K562 (cell line): ENCODE results near the gene WARS2. TPM values are rescaled to one million over a fixed set of nuclear protein-coding genes. Genes with fewer than 3 reads are reported as not detected.

Experiments
- ATAC-seq: fragments of 200-7000 bp; cut with Tn5 transposase; 3 replicates; pipeline ENCODE4 v1.9.1; 2020; ENCODE audit warnings: moderate library complexity
- BruUV-seq: library from RNA; stranded (reverse); fragments of 400-500 nt; replicated peaks from 2 replicates; lab custom pipeline; 2021; lab: Mats Ljungman, UMichigan
- CTCF ChIA-PET: fragments of 300-600 bp; formaldehyde crosslinking; extraction: SDS; loops from one replicate; lab custom pipeline; 2021; ENCODE audit warnings: low intra/inter-chr PET ratio; lab: Yijun Ruan, JAX
- POLR2A ChIA-PET: fragments of 300-600, 350-650 bp; sonication (Branson Sonifier 250); formaldehyde crosslinking; extraction: SDS; loops from one replicate; lab custom pipeline; 2021; ENCODE audit warnings: antibody characterized with exemption, inconsistent platforms; lab: Yijun Ruan, JAX
- DNase-seq, 4 experiments: peaks; one replicate each; pipeline versions ENCODE4 v3.0.0 to v3.0.0-alpha.2; 2011 to 2018; ENCODE audit warnings: low spot score in 3 of 4, mixed read lengths in 3 of 4; ENCODE audit errors: extremely low read depth in 1 of 4
- FAIRE-seq: peaks from 2 replicates; lab custom pipeline; 2011; peaks lifted over from hg19 to GRCh38; lab: Jason Lieb, UNC
- H2AFZ ChIP-seq: 2 replicates; pipeline ENCODE4 v1.6.0; 2011; ENCODE audit warnings: low read depth, low read length, control low read depth, inconsistent platforms
- H3K27ac ChIP-seq: fragments of 200-600 bp; 3 replicates; pipeline ENCODE4 v1.8.0; 2011; ENCODE audit warnings: low read depth, mild to moderate bottlenecking, control low read depth, inconsistent platforms, low read length, moderate library complexity, mixed read lengths; ENCODE audit errors: extremely low read depth
- H3K27me3 ChIP-seq, 2 experiments: fragments of 300-600 bp in 1 of 2; 2 replicates in 1 of 2; 3 replicates in 1 of 2; pipeline versions ENCODE4 v1.6.0 to v1.8.0; 2011; ENCODE audit warnings: inconsistent platforms in 2 of 2, low read length in 2 of 2, mild to moderate bottlenecking in 1 of 2, mixed read lengths in 1 of 2, moderate library complexity in 1 of 2; ENCODE audit not compliant: control insufficient read depth in 2 of 2, insufficient read depth in 2 of 2
- H3K36me3 ChIP-seq: fragments of 300-600 bp; 3 replicates; pipeline ENCODE4 v1.8.0; 2011; ENCODE audit warnings: mild to moderate bottlenecking, low read length, inconsistent platforms; ENCODE audit not compliant: control insufficient read depth, insufficient read depth
- H3K4me1 ChIP-seq, 2 experiments: fragments of 200-600 bp in 1 of 2; replicated peaks in 1 of 2; 2 replicates in 1 of 2; 3 replicates in 1 of 2; pipeline versions ENCODE4 v1.5.1 to v1.8.0; 2011; ENCODE audit warnings: inconsistent platforms in 2 of 2, low read length in 2 of 2, mild to moderate bottlenecking in 1 of 2, mixed read lengths in 1 of 2, moderate library complexity in 1 of 2; ENCODE audit not compliant: control insufficient read depth in 2 of 2, insufficient read depth in 2 of 2
- H3K4me2 ChIP-seq: 2 replicates; pipeline ENCODE4 v1.6.1; 2011; ENCODE audit warnings: low read length, control low read depth, inconsistent platforms, mixed read lengths; ENCODE audit not compliant: insufficient read depth
- H3K4me3 ChIP-seq: fragments of 200-600 bp; sonication (generic), shearing (Covaris generic); 2 replicates; pipeline ENCODE4 v1.5.1; 2016; ENCODE audit warnings: control low read depth, inconsistent platforms
- H3K79me2 ChIP-seq: fragments of 200-600 bp; 3 replicates; pipeline ENCODE4 v1.8.0; 2011; ENCODE audit warnings: low read length, inconsistent platforms; ENCODE audit not compliant: control insufficient read depth, insufficient read depth
- H3K9ac ChIP-seq, 2 experiments: 2 replicates each; pipeline versions ENCODE4 v1.6.0 to v1.6.1; 2011; ENCODE audit warnings: low read depth in 2 of 2, low read length in 2 of 2, control low read depth in 1 of 2, inconsistent platforms in 1 of 2, mild to moderate bottlenecking in 1 of 2, mixed read lengths in 1 of 2; ENCODE audit not compliant: insufficient read depth in 1 of 2
- H3K9me1 ChIP-seq: one replicate; pipeline ENCODE4 v1.6.0; 2011; ENCODE audit warnings: inconsistent platforms, mild to moderate bottlenecking, low read length, moderate library complexity; ENCODE audit not compliant: control insufficient read depth, insufficient read depth
- H3K9me3 ChIP-seq: replicated peaks from 2 replicates; pipeline ENCODE4 v1.5.1; 2011; ENCODE audit warnings: low read depth, low read length, inconsistent platforms; ENCODE audit not compliant: control insufficient read depth, insufficient read depth
- H4K20me1 ChIP-seq: replicated peaks from 2 replicates; pipeline ENCODE4 v1.6.1; 2011; ENCODE audit warnings: low read length, inconsistent platforms, mixed read lengths; ENCODE audit not compliant: control insufficient read depth, insufficient read depth
- CBX1 ChIP-seq: sonication (generic); IDR thresholded peaks from 2 replicates; pipeline ENCODE4 v1.6.1; 2016; ENCODE audit warnings: antibody characterized with exemption, low read depth, mild to moderate bottlenecking
- DACH1 ChIP-seq: fragments of 450-650 bp; IDR thresholded peaks from 2 replicates; pipeline ENCODE4 v1.6.1; 2018; ENCODE audit not compliant: partially characterized antibody
- DIDO1 ChIP-seq: fragments of 450-650 bp; IDR thresholded peaks from 2 replicates; pipeline ENCODE4 v1.6.1; 2016; ENCODE audit warnings: low read depth, missing biosample characterization, missing genetic modification characterization
- E2F3 ChIP-seq: fragments of 250-450 bp; sonication (Bioruptor Pico); IDR thresholded peaks from 2 replicates; pipeline ENCODE4 v1.4.0; 2020; ENCODE audit warnings: mild to moderate bottlenecking
- HDGF ChIP-seq: fragments of 450-650 bp; IDR thresholded peaks from 2 replicates; pipeline ENCODE4 v1.6.1; 2016
- KLF16 ChIP-seq: IDR thresholded peaks from 2 replicates; pipeline ENCODE4 v1.6.1; 2016; ENCODE audit warnings: antibody characterized with exemption
- MCM2 ChIP-seq: fragments of 450-650 bp; IDR thresholded peaks from 2 replicates; pipeline ENCODE4 v1.6.1; 2017; ENCODE audit warnings: low read depth, mild to moderate bottlenecking
- MITF ChIP-seq: IDR thresholded peaks from 2 replicates; pipeline ENCODE4 v1.6.1; 2014; ENCODE audit warnings: antibody characterized with exemption
- MTA1 ChIP-seq: fragments of 450-650 bp; IDR thresholded peaks from 2 replicates; pipeline ENCODE4 v1.6.1; 2017; ENCODE audit warnings: borderline replicate concordance
- NFE2L1 ChIP-seq: fragments of 450-650 bp; IDR thresholded peaks from 2 replicates; pipeline ENCODE4 v1.6.1; 2016; ENCODE audit warnings: missing genetic modification characterization, low read depth, mild to moderate bottlenecking, missing compliant biosample characterization, moderate library complexity, borderline replicate concordance
- RAD21 ChIP-seq, 2 experiments: fragments of 250-450 bp in 1 of 2; fragments of 450-650 bp in 1 of 2; sonication (Bioruptor Pico) in 1 of 2; formaldehyde crosslinking in 1 of 2; IDR thresholded peaks in 1 of 2; conservative IDR thresholded peaks in 1 of 2; 2 replicates each; pipeline versions ENCODE4 v1.4.0 to v1.8.0; 2020 to 2022; ENCODE audit warnings: mild to moderate bottlenecking in 2 of 2, moderate library complexity in 1 of 2
- RBM34 ChIP-seq: fragments of 200-400 bp; formaldehyde crosslinking; IDR thresholded peaks from 2 replicates; pipeline ENCODE4 v1.6.1; 2018; ENCODE audit warnings: low read length, borderline replicate concordance; ENCODE audit not compliant: insufficient read depth
- RFX1 ChIP-seq: fragments of 450-650 bp; IDR thresholded peaks from 2 replicates; pipeline ENCODE4 v1.6.1; 2016; ENCODE audit warnings: mild to moderate bottlenecking, moderate library complexity
- TAF1 ChIP-seq: IDR thresholded peaks from 2 replicates; pipeline ENCODE4 v1.6.1; 2011; ENCODE audit warnings: mild to moderate bottlenecking, low read length, moderate library complexity; ENCODE audit not compliant: insufficient read depth, control insufficient read depth, severe bottlenecking; ENCODE audit errors: extremely low read depth
- TAF15 ChIP-seq: fragments of 200-400 bp; formaldehyde crosslinking; IDR thresholded peaks from 2 replicates; pipeline ENCODE4 v1.6.1; 2017; ENCODE audit warnings: mild to moderate bottlenecking, low read depth, low read length, moderate library complexity
- TFAM ChIP-seq: fragments of 250-450 bp; sonication (Bioruptor Pico); conservative IDR thresholded peaks from 2 replicates; pipeline ENCODE4 v1.5.0; 2021; ENCODE audit warnings: mild to moderate bottlenecking, moderate library complexity
- YY1 ChIP-seq, 3 experiments: IDR thresholded peaks; 2 replicates each; pipeline ENCODE4 v1.6.1; 2011; ENCODE audit warnings: low read length in 2 of 3, mild to moderate bottlenecking in 2 of 3, moderate library complexity in 2 of 3, borderline replicate concordance in 1 of 3, control low read depth in 1 of 3, low read depth in 1 of 3; ENCODE audit not compliant: insufficient read depth in 3 of 3, insufficient replicate concordance in 2 of 3, control insufficient read depth in 1 of 3, insufficient read length in 1 of 3; ENCODE audit errors: extremely low read depth in 1 of 3
- ZNF395 ChIP-seq: fragments of 200-800 bp; sonication (Bioruptor generic); IDR thresholded peaks from 2 replicates; pipeline ENCODE4 v1.6.1; 2017; ENCODE audit warnings: missing genetic modification characterization, missing compliant biosample characterization
- ZNF764 ChIP-seq: fragments of 250-450 bp; sonication (Bioruptor Pico); IDR thresholded peaks from 2 replicates; pipeline ENCODE4 v1.4.0; 2020; ENCODE audit warnings: low read depth, mild to moderate bottlenecking, moderate library complexity
- WGBS: fragments of 100-300 bp; shearing (Covaris generic); methylation state at CpG from one replicate; pipeline ENCODE4 v1.1.6; 2016; ENCODE audit warnings: low coverage, mixed read lengths; ENCODE audit not compliant: insufficient coverage; ENCODE audit errors: missing lambda C conversion rate; 5-methylcytosine and 5-hydroxymethylcytosine counted together
- in situ Hi-C: fragments of 300-500 bp; cut with MboI; formaldehyde crosslinking; loops from 4 replicates; pipeline ENCODE4 v1.15.0; 2018; ENCODE audit warnings: inconsistent platforms, mixed read lengths
- intact Hi-C: fragments of 100-400 bp; cut with micrococcal nuclease; formaldehyde crosslinking; loops from 2 replicates; pipeline ENCODE4 v1.14.2; 2022
- polyA plus RNA-seq, 8 experiments: library from polyadenylated mRNA; depleted of rRNA in 4 of 8; stranded (reverse) in 5 of 8; unstranded in 3 of 8; fragments of >200 nt; fragmentation: Nextera tagmentation in 2 of 8; fragmentation: Illumina TruSeq in 1 of 8; extraction: Ambion mirVana in 2 of 8; extraction: Trizol in 1 of 8; gene quantifications; 2 replicates each; pipeline versions ENCODE4 v1.2.1 to v1.2.3, GENCODE V29; 2011 to 2014; ENCODE audit warnings: inconsistent platforms in 1 of 8, missing spikeins in 1 of 8
- total RNA-seq, 7 experiments: library from RNA; depleted of rRNA in 6 of 7; stranded (reverse); fragments of >200 nt in 6 of 7; fragmentation: Illumina TruSeq in 2 of 7; extraction: Trizol in 2 of 7; gene quantifications; 2 replicates each; pipeline versions ENCODE4 v1.2.1 to v1.2.3, GENCODE V29; 2011 to 2021; ENCODE audit warnings: low replicate concordance in 1 of 7

Gene WARS2
- total and polyA plus RNA-seq, 9 of the 15 experiments (the other 6 are each of a cell fraction or from before 2014, with no cell fraction given): 5.7 to 18.0 (median 16.9) TPM

- no peak for TF ChIP-seq MITF
- TF ChIP-seq RBM34: no peak
Measured at GRCh38 chr1:119005724-119006405, 134.6 kb downstream of the WARS2 start (continued).

GRCh38 chr1:119004781-119005180, 135.7 kb downstream of the WARS2 start:
- no peak for DNase-seq
- H3K27ac ChIP-seq: no peak overlapping the region
- no peaks in the 10 kb centered on the region for H3K79me2 ChIP-seq
- H3K9me3 ChIP-seq: no peaks in the 10 kb centered on the region
- intact Hi-C loops: loop anchor here (5.0 kb wide), 1 partner anchor 782 kb away; no protein-coding TSS in a partner anchor
- H3K9ac ChIP-seq: no peak overlapping the region
- no peak overlapping the region for H3K4me3 ChIP-seq
- no peak overlapping the region for H2AFZ ChIP-seq
- ChIA-PET POLR2A (no interaction called here), CTCF (no interaction called here)
- no peaks in the 10 kb centered on the region for H3K36me3 ChIP-seq
- no peaks in the 10 kb centered on the region for H4K20me1 ChIP-seq
- in situ Hi-C loops: no loop called here
- H3K9me1 ChIP-seq: no peaks in the 10 kb centered on the region
- no peak for FAIRE-seq
- no peak overlapping the region for H3K4me2 ChIP-seq
- H3K4me1 ChIP-seq: peaks cover 0 to 20% of the 10 kb centered on the region in 2 experiments; a peak in 3 of 5 replicates
- peaks cover 17 to 67% of the 10 kb centered on the region in 2 experiments; a peak in 3 of 5 replicates for H3K27me3 ChIP-seq
- BruUV-seq: no TSS peak
- ATAC-seq: no peak
- WGBS: 10% methylated on average over 2 of the region's 2 CpGs
- TF ChIP-seq MCM2 (no peak), HDGF (no peak), DACH1 (no peak), YY1 (IDR thresholded peaks at IDR 0.05; ENCODE audit: borderline replicate concordance in 1 of 3, control insufficient read depth in 1 of 3, extremely low read depth in 1 of 3, insufficient read depth in 3 of 3, insufficient read length in 1 of 3, insufficient replicate concordance in 2 of 3, low read depth in 1 of 3, low read length in 2 of 3) (no peak), CBX1 (no peak), TAF1 (no peak), ZNF764 (CRISPR knock-in tag) (no peak), KLF16 (no peak), RFX1 (no peak), MTA1 (no peak), NFE2L1 (tag) (no peak), RAD21 (CRISPR knock-in tag; conservative IDR thresholded peaks at IDR 0.05 in 1 of 2, IDR thresholded peaks at IDR 0.05 in 1 of 2) (no peak), DIDO1 (no peak), ZNF395 (CRISPR knock-in tag) (no peak), TAF15 (no peak), TFAM (CRISPR knock-in tag) (no peak), E2F3 (no peak)
